C4-2B (cell line): ENCODE results near the gene MED12.

Experiments
- ZFX ChIP-seq: fragments of 450-650 bp; IDR thresholded peaks from 2 replicates; pipeline ENCODE4 v1.6.1; 2017
- TF ChIP-seq, protein P1 (sequence below): fragments of 450-650 bp; conservative IDR thresholded peaks from 2 replicates; pipeline ENCODE4 v1.5.1; 2017; ENCODE audit warnings: mild to moderate bottlenecking

DNA sequence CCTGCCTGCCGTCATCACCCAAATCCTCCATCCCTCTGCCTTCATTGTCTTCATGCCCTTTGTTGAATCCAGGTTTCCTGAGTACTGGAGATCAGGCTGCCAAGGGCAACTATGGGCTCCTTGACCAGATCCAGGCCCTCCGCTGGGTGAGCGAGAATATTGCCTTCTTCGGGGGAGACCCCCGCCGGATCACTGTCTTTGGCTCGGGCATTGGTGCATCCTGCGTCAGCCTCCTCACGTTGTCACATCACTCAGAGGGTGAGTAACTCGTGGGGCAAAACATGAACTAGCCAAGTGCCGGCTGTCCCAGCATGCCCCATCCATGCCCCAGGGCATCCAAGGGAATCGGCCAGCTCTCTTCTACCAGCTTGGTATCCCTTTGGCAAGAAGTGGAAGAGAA, 45.7 kb downstream of the MED12 start:
- TF ChIP-seq, protein P1, sequence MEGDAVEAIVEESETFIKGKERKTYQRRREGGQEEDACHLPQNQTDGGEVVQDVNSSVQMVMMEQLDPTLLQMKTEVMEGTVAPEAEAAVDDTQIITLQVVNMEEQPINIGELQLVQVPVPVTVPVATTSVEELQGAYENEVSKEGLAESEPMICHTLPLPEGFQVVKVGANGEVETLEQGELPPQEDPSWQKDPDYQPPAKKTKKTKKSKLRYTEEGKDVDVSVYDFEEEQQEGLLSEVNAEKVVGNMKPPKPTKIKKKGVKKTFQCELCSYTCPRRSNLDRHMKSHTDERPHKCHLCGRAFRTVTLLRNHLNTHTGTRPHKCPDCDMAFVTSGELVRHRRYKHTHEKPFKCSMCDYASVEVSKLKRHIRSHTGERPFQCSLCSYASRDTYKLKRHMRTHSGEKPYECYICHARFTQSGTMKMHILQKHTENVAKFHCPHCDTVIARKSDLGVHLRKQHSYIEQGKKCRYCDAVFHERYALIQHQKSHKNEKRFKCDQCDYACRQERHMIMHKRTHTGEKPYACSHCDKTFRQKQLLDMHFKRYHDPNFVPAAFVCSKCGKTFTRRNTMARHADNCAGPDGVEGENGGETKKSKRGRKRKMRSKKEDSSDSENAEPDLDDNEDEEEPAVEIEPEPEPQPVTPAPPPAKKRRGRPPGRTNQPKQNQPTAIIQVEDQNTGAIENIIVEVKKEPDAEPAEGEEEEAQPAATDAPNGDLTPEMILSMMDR = no peak
- TF ChIP-seq ZFX = no peak
